HG03139 (cell line): Measurements from ENCODE around the gene ONECUT3.
"Not testable (repeated sequence)": the region's sequence is repeated elsewhere in the genome, so short reads cannot be mapped to it uniquely, and the experiment has no call there.

Source experiments
- ATAC-seq: cut with Tn5 transposase; IDR thresholded peaks from one replicate; pipeline ENCODE4 v1.9.1; 2021; ENCODE audit not compliant: unreplicated experiment

ONECUT3 gene

DNA sequence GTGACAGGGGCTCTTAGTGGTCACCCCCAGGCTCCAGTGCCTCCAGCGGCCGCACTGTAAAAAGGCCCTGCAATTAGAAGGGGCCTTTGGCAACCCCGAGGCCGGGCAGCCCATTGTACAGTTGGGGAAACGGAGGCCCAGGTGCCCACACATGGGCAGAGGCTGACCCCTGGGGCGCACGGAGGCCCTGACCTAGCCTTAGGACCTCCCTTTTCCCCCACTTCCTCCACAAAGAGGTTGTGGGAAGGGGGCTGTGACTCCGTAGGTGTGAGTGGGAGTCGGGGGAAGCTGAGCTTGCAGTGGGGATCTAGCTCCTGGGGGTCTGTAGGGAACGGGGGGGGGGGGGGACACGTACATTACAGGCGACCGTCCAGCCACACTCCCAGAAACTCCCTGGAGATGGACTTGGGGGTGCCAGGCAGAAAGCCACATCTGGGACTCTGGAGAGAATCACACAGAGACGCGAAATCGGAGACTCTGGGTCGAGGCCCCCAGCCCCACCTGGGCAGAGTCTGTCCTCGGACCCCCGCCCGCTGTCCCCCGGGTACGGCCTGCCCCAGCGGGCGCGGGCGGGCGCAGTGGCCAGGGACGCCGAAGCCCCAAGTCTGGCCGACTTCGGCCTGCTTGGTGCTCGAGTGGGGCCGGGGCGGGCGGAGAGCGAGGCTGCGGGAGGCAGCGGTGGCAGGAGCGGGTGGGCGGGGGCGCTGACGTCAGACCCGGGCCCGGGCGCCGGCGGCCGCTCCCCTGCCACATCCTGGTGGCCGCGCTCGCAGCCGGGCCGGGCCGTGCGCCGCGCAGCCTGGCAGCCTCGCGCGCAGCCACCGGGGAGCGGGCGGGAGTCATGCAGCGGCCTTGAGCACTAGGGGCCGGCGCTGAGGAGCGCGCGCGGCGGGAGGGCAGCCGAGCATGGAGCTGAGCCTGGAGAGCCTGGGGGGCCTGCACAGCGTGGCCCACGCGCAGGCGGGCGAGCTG is at the start of gene ONECUT3:
Gene ONECUT3 (plus strand): TSS at position 750 of the 972 bp plus-strand sequence. CDS start 157 bp downstream, at position 907.
- ATAC-seq = no peak

DNA sequence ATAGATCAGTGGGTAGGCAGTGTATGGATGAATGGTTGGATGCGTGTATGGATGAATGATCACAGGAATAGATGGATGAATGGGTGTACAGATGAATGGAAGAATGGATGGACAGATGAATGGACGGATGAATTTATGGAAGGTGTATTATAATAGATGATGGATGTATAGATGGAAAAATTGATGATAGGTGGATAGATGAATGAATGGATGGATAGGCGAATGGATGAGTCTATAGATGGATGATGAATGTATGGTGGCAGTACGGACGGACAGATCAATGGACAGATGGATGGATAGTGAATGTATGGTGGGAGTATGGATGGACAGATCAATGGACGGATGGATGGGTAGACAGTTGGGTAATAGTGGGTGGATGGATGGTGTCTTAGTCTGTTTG is 49.0 kb upstream of the ONECUT3 start:
- no peak for ATAC-seq

DNA sequence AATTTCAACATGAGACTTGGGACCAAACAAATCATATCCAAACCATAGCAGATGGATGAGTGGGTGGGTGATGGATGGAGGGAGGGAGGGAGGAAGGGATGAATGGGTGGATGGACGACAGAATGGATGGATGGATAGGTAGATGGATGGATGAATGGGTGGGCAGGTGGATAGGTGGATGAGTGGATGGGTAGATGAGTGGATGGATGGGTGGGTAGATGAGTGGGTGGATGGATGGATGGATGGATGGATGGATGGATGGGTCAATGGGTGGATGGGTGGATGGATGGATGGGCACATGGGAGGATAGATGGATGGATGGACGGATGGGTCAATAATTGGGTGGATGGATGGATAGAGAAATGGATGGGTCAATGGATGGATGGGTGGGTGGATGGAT is 47.9 kb upstream of the ONECUT3 start:
- no peak for ATAC-seq

DNA sequence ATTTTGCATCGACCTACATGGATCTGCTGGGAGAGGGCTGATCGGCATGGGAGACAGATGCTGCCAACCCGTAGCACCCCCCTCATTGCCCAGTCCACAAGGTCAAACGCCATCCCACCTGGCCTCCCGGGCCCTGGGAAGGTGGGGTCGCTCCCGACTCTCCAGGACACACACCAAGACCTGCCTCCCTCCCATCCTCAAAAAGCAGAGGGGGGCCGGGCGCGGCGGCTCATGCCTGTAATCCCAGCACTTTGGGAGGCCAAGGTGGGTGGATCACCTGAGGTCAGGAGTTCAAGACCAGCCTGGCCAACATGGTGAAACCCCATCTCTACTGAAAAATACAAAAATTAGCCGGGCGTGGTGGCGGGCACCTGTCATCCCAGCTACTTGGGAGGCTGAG is 46.7 kb upstream of the ONECUT3 start:
- not testable (repeated sequence) for ATAC-seq

DNA sequence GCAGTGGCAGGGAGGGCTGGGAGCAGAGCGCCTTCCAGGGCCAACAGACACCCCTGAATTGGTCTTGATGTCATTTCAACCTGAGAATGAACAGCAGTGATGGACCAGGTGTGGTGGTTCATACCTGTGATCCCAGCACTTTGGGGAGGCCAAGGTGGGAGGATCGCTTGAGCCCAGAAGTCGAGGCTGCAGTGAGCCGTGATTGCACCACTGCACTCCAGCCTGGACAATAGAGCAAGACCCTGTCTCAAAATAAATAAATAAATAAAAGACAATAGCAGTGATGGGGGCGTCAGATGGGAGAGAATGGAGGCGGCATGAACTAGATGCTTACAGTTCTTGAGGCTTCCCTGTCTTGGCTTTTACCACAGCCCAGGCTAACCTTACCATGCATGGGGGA is 46.1 kb upstream of the ONECUT3 start:
- no peak for ATAC-seq

DNA sequence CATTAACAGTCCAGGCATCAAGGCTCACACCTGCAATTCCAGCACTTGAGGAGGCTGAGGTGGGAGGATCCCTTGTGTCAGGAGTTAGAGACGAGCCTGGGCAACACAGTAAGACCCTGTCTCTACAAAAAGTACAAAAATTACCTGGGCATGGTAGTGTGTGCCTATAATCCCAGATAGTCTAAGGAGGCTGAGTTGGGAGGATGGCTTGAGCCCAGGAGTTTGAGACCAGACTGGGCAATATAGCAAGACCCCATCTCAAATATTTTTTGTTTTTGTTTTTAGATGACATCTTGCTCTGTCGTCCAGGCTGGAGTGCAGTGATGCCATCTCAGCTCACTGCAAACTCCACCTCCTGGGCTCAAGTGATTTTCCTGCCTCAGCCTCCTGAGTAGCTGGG is 40.1 kb upstream of the ONECUT3 start:
- no peak for ATAC-seq

DNA sequence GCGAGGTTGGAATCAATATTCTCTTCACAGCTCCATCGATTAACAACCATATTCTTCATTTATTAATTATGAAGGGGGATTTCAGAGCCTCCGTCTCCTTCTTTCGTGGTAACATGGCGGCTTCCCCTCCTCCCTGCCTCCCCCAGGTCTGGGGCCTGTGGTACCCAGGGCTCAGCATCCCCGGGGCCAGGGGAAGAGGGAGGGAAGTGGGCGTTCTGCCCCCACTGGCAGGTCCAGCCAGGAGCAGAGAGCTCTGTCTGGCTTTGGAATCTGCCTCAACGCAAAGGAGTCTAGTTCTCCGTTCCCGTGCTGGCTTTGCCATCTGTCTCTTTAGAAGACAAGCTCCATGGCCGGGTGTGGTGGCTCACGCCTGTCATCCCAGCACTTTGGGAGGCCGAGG is 37.8 kb upstream of the ONECUT3 start:
- no peak for ATAC-seq

DNA sequence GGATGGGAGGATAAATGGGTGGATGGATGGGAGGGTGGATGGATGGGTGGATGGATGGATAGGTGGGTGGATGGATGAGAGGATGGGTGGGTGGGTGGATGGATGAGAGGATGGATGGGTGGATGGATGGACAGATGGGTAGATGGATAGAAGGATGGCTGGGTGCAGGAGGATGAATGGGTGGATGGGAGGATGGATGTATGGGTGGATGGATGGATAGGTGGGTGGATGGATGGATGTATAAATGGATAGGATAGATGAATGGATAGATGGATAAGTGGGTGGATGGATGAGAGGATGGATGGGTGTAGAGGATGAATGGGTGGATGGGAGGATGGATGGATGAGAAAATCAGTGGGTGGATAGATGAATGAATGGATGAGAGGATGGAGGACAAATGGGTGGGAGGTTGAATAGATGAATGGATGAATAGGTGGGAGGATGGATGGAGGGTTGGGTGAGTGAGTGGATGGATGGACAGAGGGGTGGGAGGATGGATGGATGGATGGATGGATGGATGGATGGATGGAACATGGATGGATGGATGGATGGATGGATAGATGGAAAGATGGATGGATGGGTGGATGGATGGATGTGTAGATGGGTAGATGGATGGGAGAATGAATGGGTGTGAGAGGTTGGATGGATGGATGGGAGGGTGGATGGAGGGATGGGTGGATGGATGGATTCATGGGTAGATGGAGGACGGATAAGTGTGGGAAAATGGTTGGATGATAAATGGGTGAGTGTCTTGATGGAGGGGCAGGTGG is 35.9 kb upstream of the ONECUT3 start:
- ATAC-seq = no peak

DNA sequence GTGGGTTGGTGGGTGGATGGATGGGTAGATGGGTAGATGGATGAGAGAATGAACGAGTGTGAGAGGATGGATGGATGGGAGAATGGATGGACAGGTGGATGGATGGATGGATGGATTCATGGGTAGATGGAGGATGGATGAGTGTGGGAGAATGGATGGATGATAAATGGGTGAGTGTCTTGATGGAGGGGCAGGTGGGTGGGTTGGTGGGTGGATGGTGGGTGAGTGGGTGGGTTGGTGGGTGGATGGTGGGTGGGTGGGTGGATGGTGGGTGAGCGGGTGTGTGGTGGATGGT is 35.4 kb upstream of the ONECUT3 start:
- ATAC-seq = no peak

DNA sequence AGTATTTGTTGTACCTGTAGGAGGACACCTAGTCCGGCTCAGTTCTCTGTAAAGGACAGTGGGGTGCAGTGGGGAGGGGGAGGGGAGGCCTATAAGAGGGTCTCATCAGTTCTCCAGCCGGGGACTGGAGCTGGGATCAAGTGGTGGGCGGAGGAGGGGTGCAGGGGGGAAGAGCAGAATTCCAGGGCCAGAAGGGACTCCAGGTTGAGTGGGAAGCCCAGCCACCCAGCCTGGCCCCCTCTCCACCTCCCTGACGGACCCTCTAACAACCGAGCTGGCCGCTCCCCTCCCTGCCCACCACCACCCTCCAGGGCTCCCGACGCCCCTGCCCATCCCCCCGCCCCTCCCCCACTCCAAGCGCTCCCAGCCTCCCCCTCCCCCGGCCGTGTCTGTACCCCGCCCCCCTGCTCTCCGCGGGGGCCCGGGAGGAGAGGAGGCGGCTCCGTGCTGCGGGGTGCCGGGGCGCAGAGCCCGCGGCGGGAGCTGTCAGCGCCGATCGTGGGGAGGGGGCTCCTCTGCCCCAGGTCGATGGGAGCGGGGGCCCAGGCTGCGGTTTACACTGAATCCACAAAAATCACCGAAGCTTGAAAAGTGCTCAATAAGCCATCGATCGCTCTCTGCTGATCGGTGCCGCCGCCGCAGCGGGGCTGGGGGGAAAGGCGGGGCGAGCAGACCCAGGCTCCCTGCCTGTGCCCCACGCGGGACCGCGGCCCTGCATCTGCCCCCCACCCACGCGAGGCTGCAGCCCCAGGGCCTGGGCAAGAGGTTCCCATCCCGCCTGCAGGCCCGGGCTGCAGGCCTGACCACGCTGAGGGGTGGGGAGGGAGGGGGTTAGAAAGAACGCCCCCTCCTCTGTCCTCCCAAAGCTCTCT is 34.6 kb upstream of the ONECUT3 start:
- ATAC-seq = no peak

DNA sequence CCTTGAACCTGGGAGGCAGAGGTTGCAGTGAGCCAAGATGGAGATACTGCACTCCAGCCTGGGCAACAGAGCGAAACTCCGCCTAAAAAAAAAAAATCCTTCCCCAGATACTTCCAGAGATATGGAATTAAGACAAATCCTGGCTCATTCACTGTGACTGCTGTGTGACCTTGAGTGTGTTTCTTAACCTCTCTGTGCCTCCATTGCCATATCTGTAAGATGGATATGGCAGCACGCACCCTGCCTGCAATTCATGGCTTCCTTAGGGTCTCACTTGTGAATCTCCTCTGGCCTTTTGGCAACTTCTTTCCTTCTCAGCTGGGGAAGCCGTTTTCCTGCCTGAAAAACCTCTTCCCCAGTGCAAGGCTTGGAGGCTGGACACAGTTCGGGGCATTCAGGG is 33.8 kb upstream of the ONECUT3 start:
- ATAC-seq = no peak

DNA sequence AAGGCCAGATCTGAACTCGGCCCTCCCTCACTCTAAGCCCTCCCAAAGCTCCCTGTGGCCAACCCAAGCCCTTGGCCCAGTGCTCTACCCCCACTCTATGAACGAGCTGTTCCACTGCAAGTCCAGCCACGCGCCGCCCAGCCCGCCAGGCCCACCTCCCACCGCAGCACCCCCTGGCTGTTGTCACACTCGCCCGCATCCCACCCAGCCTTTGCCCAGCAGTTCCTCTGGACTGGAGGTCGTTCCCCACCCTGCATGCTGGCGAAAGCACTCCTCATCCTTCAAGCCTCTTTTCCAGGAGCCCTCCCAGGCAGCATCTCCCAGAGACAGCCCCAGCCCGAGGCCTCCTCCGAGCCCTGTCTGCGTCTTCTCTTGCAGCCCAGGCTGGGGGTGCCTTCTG is 33.1 kb upstream of the ONECUT3 start:
- ATAC-seq = no peak

DNA sequence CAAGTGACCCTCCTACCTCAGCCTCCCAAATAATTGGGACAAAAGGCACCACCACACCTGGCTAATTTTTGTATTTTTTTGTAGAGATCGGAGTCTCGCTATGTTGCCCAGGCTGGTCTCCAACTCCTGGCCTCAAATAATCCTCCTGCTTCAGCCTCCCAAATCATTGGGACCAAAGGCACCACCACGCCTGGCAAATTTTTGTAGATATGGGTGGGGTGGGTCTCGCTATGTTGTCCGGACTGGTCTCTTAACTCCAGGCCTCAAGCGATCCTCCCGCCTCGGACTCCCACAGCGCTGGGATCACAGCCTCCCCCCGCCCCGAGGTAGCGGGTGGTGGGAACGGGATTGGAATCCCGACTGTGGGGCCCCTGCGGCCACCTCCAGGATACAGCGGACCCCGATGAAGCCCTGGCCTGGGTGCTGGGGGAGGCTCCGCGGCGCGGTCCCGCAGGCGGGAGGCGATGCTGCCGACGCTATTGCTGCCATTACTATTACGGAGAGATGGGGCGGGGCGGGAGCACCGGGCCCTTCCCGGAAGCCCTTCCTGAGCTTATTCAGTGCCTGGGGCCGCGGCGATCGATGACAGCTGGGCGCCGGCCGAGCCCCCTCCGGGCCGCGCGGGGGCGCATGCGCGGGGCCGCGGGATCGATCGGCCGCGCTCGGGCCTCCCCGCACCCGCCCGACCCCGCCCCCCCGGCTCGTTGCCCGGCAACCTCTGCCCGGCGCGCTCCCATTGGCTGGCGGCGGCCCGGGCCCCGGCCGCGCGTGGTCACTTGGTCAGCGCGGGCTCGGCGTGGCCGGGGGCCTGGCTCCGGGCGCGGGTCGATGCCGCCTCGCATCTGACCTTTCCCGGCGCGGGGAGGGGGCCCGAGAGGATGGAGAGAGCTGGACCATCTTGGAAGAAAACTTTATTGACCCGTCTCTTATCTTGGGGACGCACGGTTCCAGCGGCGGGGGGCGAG is 27.9 kb upstream of the ONECUT3 start:
- ATAC-seq = no peak

DNA sequence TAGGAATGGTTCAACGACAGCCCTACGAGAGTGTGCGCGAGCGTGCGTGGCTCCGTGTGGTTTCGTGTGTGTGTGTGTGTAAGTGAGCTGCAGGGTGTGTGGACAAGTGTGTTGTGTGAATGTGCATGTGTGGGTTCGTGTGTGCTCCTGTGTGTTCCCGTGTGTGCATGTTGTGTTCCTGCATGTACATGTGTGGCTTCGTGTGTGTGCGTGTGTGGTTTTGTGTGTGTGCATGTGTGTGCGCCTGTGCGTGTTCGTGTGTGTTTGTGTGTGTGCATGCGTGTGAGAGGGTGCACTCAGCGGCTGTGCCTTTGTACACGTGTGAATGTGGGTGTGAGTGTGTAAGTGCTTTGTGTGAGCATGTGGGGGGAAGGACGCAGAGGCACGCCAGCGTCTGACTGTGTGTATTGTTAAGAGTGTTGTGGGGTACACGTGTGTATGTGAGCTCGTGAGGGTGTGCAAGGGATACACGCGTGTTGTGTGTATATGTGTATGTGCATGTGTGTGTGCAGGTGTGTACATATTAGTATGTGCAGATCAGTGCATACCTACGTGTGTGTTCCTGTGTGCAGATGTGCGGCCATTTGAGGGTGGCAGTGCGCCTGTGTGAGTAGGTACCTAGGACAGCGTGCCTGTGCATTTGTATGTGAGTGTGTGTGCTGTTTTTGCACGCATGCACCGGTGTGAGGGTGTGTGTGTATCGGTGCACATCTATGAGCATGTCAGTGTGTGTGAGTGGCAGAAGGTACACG is 24.3 kb upstream of the ONECUT3 start:
- no peak for ATAC-seq

DNA sequence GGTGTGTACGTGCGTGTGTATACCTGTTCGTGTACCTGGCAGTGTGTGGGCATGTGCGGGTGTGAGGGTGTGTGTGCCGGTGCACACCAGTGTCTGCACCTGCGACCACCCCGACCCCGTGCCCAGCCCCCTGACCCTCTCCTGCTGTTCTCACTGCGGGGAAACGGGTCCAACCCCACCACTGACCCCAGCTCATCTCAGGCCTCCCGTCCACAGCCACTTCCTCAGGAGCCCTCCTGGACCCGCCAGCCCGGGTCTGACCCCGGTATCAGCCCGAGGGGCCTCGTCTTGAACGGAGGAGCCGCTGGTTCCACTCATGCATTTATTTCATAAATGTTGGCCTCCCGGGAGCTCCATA is 23.8 kb upstream of the ONECUT3 start:
- no peak for ATAC-seq

DNA sequence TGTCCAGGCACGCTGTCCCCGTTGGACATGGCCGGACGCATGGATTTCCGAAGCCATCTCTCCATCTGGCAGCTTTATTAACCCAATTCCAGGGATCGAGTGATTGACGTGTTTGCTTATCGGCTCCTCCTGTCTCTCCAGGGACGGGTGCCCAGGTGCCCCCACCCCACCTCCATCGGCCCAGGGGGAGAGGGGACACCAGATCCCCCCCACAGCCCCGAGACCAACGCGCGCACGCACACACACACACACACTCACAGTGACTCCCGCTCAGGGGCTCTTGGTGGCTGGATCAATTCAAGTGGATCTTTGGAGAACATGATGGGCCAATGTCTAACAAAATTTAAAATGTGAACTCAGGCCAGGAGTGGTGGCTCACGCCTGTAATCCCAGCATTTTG is 23.1 kb upstream of the ONECUT3 start:
- ATAC-seq = no peak

DNA sequence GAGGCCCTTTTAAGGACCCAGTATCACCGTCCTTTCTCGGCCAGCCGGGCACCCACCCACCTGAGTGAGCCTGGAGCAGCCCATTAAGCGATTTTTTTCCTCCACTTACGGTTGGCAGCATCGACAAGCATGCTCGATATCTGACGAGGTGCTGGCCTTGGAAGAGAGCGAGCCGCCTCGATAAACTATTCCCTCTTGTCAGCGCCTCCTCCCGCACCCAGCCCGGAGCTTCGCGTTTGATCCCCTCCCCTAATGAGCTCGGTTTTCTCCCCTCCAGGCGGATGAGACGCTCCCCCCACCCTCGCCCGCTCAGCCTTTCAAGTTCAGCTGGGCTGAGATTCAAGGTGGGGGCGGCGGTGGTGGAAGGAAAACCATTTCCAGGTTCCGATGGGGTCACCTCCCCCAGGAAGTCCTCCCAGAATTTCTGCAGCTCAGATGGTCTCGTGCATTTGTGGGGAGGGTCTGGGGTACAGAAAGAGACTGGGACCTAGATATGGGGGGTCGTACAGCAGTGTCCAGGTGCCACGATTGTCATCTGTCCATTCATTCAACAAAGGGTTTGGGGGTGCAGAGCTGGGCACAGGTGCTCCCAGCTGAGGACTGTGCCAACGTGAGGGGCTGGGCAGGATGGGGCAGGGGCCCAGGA is 18.9 kb upstream of the ONECUT3 start:
- no peak for ATAC-seq

DNA sequence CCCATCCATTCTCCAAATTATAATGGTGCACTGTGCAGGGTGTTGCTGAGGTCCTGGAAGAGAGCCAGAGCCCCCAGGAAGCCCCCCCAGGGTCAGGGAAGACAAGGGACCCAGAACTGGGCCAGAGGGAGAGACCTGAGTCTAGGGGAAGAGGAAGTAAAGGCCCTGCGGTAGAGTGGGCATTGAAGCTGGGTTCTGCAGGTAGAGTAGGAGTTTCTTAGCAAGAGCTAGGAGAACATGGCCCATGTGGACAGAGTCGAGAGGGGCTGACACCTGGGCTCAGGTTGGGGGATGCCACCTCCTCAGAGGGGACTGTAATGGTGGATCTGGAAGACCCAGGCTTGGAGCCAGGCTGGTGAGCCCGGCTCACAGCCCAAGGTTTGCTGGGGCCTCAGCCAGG is 17.0 kb upstream of the ONECUT3 start:
- no peak for ATAC-seq

DNA sequence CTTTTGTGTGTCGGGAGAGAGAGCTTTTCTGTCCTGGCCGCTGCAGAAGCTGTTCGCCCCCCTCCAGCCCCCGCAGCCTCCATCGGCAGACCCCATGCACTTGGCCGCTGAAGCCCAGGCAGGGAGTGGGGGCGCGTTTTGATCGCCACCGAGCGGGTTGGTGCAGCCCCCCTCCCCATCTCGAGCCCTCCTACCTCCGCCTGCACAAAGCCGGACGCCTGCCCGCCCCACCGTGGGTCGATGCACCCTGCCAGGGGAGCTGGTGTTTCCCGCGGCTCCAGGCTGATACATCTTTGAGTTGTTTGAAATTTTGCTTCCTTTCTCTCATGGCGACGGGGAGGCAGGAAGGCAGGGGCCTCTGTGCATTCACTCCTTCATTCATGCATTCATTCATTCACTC is 16.4 kb upstream of the ONECUT3 start:
- ATAC-seq = no peak
